NCI-H146 (cell line): Measurements from ENCODE around the gene RHEX.

Experiments used
- DNase-seq: peaks from one replicate; lab custom pipeline; 2025; lab: John Stamatoyannopoulos, UW

RHEX gene

DNA sequence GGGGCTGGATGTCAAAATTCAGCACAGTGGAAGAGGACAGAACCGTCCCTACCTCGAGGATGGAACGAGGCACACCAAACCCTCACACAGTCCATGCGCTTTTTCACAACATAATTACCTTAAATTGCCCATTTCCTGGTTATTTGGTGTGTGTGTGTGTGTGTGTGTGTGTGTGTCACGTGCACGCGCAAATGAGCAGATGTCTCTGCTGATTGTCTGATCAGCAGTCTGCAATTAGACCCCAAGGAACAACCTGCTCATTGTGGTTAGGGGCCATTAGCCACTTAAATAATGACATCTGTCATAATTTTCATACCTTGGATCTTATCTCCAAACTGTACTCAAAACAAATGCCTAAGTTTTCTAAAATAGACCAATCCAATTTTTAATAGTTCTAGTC lies 41.1 kb downstream of the RHEX start:
- DNase-seq, result peak; percentile 94

DNA sequence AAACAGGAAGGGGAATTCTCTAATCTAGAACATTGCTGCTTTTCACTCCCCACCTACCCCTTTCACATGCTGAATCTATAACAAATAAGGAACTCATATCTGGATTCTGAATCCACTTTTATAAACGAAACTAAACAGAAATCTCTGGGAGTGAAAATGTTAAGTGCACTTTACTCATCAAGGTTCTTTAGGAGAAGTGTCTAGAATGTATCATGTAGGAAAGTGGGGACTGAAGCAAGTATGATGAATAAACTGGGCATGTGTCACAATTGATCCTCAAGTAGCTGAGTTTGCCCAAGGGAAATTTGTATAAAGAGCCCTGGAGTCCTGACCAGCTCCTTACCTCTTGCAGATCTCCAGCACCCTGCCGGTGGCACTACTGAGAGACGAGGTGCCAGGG lies 44.4 kb downstream of the RHEX start:
- no peak for DNase-seq

DNA sequence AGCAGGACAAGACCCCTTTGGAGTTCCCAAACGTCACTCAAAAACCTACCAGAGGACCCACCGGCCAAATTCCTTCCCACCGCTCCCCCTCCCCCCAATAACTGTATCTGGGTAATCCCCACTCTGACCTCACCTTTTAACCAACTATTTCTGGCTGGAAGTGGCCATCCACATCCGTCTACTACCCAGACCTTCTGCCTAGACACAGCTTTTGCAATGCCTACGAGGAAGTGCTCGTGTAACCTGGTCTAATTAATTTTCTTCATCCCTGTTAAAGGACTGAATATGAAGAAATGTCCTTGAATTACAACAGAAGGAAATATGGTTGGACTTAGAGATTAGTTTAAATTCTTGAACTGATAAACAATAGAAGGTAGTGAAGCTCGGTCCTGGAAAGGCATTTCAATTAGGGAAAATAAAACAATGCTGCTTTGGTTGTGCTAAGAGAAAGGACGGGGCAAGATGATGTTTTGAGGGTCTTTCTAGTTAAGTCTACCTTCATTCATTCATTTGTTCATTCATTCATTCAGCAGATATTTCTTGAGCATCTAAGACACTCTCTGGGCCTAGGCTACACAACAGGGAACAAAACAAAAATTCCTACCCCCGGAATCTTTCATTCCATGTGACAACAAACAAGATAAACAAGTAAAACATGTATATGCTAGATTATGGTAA lies 45.4 kb downstream of the RHEX start:
- no peak for DNase-seq

DNA sequence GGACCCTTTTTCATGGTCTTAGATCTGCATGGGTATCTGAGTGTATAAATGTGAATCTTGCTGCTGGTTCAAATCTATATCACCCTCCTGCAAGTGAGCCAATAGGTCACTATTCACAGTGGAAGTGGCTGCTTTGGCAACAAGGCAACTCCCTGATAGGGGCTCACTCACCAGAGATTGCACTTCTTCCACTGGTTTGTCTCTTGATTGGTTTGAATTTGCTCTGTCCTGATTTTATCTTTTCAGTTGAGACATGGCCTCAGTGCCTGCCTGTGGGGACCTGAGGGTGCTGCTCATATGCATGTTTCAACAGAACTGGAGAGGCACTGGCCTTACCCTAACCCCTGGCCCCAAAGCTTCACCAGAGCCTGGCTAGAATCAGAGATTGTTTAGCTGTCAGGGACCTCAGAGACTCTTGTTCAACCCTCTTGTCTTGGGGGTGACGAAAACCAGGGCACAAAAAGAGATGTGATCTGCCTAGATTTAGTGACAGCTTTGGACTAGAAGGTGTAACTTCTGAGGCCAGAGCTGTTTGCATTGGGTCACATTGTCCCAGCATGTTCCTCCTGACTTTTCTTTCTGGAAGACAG lies 47.3 kb downstream of the RHEX start:
- DNase-seq, result no peak

DNA sequence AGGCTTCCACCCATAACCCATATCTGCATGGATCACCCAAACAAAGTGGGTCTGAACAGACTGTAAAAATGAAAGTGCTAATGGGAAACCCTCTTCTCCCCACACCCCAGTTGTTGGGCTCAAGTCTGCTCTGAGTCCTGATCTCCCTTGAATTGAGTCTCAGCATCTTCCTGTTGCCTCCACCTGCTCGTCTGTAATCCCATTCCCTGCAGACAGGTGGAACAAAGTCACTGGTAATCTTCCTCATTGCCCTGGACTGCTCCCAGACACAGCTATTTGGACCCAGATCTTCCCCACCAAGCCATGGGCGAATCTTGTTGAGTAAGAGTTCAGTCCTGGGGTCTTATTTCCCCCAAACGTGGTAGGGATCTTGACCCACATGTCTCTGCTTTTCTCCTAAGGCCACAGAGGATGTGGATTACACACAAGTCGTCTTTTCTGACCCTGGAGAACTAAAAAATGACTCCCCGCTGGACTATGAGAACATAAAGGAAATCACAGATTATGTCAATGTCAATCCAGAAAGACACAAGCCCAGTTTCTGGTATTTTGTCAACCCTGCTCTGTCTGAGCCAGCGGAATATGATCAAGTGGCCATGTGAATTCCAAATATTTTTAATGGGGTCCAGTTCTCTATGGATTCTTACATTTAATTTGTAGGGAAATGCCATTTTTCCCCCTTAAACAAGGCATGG lies 48.5 kb downstream of the RHEX start:
- no peak for DNase-seq

DNA sequence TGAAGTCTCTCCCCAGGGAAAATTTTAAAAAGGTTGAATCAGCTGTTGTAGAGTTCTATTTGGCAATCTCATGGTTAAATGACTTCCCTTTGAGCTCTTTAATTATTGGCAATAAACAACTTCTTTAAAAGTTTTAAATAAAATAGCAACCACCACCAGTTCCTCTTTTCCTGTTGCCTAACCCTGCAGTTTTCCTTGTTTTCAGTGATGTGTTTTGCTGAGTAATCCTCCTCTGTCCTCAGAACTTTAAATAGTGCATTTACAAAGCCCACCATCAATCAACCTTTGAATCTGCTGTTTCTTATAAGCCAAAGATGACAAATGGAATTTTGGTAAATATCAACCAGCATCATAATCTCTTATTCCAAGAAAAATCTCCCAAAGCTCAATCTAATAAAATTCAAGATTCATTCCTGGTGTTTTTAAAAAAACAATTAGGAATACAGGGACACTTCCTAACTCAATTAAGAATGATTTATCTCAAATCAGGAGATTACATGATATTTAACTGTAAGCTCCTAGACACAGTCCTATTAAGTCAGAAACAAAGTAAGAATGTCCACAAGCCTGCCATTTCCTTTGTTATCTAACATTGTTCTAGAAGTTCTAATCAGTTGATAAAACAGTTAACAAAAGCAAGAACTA lies 49.4 kb downstream of the RHEX start:
- no peak for DNase-seq

DNA sequence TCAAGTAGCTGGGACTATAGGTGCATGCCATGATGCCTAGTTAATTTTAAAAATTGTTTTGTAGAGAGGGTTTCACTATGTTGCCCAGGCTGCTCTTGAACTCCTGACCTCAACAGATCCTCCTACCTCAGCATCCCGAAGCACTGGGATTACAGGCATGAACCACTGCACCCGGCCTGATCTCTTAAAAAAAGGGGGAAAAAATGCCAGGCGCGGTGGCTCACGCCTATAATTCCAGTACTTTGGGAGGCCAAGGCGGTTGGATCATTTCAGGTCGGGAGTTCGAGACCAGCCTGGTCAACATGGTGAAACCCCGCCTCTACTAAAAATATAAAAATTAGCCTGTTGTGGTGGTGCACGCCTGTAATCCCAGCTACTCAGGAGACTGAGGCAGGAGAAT lies 51.0 kb downstream of the RHEX start:
- DNase-seq, result no peak

DNA sequence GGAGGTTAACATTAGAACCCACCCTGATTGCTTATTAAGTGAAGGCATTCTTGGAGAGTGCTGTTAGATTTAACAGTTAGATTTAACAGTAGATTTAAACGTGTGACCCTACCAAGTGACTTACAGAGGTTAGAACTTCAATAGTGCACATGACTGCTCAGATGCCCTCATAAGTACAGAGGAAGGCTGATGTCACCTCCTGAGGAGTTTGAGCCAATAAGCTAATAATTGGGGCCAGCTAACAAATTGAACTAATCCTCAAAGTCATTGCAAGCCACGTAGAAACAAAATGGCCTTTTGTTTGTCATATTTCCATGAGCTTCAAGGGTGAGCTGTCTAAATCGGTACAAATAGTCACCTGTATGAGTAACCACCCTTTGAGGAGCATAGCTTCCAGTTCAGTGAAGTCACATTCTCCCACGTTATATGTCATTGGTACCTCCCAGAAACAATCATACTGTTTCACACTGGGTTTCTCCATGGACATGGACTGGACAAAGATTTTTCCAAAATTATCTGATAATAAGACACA lies 52.6 kb downstream of the RHEX start:
- no peak for DNase-seq

DNA sequence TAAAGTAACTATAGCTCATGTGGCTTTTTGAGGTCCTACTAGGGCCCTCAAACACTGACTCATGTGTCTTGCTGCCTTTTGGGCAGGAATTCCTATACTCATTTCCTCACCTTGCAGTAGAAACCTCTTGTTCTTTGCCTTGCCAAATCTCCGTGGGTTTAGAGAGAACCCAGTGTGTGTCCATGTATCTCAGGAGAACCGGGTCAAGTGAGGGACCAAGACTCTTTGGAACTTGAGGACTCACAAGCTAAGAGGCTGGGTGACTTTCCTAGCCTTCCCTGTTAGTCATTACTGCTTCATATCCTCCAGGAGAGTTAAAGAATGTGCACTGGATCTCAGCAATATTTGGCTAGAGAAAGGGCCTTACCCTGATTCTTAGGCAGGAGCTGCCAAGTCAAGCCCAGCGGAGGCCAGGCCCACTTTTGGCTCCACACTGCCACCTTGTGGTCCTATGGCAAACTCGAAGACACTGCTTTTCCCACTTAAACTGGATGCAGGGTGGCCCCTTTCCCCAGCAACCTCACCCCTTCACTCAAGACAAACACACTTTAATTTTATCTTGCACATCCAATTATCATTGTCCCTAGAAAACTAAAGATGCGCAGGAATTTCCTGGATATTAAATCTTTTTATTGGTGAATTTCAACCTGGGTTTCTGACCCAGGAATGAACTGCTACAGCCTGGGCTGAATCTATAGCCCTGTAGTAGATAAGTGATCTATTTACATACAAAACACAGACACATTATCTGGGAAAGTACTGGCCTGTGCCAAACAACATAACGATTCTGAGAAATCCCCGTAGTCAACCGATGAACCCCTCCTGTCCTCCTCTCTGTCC lies 53.6 kb downstream of the RHEX start:
- DNase-seq, result peak; percentile 69

DNA sequence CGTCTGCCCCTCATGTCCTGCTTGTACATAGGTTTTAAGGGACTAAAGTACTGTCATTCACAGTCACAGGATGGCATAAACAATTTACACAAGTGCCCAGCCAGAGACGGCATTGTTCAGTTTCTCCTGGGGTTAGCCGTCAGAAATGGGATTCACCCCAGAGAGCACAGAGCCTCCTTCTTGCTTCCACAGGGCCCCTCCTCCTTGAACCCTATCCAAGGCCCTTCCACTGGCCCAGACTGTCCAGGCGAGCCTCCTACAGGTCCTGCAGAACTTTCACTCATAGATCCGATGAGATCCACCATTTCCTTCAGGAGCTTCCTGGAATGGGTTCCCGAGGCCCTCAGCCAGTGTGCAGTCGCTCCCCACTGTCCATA lies 54.2 kb downstream of the RHEX start:
- no peak for DNase-seq

DNA sequence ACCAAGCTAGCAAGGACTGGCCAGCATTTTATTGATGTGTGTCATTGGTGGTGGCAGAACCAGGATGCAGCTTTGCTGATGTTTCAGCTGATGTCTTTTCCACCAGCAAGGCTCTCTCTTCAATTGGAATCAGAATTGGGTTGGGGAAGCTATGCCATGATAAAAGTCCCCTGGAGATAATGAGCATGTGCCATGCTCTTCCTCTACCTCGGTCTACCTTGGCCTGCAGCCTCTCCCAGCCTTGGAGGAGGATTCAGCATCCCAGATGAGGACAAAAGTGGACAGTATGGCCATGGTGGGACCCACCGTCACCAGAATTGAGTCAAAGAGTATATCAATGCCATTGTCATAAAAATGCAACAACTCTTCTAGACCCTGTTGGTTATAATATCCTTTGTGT lies 55.7 kb downstream of the RHEX start:
- no peak for DNase-seq

DNA sequence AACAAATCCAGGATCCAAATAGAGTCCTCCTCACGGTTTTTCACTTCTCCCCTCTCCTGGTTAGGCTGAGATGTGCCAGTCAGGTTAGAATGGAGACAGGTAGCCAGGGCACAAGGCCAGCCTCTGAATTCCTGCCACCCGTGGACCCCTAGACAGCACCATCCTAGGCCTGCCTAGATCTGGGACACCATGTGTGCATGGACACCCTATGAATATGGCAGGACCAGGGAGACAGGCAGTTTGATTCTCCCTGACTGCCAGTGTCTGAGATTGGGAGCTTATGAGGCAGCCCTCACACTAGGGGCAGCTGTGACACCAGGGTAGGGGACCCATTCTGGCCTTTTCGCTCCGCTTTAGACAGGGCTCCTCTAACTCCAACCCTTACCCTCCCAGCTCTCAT lies 56.7 kb downstream of the RHEX start:
- DNase-seq, result no peak

DNA sequence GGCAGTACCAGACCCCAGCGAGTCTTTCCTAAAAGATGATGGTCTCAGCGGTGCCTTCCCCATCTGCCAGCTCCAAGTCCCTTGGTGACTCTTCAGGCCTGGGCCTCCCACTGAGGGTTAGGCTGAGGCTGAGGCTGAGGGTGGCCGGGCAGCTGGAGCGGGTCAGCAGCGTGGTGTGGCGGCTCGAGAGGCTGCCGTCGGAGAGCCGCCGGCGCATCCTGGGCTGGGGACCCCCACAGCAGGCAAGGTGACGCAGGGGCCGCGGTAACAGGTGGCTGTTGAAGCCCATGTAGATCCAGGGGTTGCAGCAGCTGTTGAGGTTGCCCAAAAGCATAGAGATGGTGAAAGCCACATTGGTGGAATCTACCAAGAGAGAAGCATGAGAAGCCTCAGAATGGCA lies 57.2 kb downstream of the RHEX start:
- DNase-seq, result no peak

DNA sequence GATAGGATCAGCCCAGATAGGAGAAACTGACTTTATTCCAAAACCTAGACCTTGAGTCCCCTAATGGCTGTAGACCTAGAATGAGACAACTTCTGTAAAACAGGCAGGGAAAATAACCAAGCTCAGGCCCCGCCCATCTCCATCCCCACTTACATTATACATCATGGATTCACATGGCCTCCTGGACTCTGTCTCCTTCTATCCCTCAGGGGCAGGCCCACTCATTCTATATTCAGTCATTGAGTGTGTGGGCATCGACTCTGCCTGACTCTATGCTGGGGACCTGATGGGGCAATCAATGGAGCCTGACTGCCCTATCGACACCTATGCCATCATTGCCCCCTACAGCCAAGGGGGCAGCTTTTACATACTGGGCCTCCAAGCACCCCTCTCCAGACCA lies 57.8 kb downstream of the RHEX start:
- DNase-seq, result no peak

DNA sequence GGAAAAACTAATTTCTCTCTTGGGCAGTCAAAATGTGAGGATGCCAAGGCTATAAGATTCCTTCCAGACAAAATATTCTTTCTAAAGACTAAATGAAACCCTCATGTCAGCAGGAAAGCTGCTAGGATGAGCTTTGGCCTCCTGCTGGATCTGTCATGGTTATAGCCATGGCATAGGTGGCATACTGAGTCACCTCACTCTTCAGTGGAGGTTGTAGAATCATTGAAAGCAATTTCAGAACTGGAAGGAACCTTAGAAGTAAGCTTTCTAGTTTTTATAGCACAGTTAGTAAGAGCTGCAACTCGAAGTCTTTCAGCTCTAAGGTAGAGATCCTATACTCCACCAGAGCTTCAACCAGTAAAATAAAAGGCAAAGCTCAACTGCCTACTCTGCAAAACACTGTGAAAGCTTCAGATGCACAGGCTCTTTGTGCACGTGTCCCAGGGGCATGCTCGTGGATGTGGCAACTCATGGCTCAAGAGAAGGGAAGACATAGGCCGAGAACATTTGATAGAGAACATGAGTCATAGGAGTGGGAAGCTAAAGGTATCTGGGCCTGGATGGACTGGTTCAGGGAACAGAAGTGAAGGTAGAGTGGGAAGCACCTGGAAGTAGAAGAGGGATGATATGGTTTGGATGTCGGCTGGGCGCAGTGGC lies 58.4 kb downstream of the RHEX start:
- DNase-seq, result no peak

DNA sequence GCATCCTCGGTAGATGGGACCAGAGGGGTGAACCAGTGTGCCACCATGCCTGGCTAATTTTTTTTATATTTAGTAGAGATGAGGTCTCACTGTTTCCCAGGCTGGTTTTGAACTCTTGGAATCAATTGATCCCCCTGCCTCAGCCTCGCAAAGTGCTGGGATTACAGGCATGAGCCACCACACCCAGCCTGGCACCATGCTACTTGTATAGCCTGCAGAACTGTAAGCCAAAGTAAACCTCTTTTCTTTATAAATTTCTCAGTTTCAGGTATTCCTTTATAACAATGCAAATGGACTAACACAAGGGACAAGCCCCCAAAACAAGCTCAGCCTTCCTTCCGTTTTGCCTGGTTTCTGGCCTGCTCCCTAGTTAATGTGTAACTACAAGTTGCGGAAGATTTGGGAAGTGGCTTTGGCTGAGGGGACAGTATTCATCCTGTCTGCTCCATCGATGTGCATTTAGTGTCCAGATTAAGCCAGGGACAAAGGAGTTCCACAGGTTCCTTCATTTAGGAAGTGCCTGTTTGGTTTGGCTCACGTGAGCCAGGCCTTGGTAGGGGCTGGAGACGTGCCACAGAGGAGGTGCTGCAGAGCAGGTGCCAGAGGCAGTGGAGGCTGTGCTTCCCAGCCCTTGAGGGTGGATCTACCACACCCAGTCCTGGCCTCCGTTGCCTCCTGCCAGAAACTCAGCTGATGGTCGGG lies 59.8 kb downstream of the RHEX start:
- no peak for DNase-seq

DNA sequence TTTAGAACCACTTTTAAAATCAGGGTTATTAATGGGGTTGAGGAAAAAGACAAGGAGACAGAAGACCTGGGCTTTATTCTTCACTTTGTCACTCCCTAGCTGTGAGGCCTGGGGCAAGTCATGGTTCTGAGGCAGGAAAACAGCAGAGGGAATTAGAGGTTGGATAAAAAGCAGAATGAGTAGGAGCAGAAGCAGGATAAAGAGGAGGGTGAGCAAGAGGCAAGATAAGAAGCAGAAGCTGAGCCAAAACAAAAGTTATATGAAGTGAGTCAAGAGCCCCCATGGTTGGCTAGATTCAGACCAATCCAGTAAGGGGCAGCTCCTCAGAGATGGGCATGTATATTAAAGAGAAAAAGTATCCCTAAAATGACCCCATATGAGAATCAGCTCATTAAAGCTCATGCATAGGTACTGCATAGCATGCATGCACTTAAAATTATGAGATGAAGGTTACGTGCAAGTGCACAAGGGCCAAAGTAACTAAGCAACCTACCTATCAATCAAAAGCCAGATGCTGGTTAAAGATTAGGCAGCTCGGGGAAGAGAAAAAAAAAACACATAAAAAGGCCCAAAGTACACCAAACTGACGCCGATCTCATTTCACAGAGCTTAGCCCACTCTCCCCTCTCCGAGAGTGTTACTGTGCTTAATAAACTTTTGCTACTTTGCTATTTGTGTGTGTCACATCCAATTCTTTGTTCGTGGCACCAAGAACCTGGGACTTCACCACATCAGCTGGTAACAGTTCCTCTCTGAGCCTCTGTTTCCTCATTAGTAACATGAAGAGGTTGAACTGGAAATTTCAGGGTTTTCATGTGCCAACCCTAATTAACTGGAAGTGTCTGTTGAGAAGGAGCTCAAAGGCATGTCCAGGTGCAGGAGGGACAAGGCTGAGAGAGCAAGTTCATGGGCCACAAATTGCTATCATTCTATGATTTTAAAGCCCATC lies 62.0 kb downstream of the RHEX start:
- DNase-seq, result no peak

DNA sequence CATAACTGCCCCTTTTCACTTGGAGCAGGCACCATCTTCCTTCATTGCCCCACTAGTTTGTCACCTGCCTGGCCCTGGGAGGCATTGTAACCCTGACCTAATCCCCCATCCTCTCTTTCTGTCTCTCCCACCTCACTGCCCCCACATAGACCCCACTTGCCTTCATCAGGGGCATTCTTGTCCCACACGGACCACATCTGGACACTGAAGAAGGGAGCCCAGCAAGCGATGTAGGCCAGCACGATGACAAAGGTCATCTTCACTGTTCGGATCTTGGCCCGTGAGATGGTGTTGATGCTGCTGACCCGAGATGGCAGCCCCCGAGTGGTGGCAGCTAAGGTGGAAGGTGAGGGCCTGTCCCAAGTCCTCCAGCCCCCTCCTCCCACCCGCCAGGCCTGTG lies 62.8 kb downstream of the RHEX start:
- DNase-seq, result no peak

DNA sequence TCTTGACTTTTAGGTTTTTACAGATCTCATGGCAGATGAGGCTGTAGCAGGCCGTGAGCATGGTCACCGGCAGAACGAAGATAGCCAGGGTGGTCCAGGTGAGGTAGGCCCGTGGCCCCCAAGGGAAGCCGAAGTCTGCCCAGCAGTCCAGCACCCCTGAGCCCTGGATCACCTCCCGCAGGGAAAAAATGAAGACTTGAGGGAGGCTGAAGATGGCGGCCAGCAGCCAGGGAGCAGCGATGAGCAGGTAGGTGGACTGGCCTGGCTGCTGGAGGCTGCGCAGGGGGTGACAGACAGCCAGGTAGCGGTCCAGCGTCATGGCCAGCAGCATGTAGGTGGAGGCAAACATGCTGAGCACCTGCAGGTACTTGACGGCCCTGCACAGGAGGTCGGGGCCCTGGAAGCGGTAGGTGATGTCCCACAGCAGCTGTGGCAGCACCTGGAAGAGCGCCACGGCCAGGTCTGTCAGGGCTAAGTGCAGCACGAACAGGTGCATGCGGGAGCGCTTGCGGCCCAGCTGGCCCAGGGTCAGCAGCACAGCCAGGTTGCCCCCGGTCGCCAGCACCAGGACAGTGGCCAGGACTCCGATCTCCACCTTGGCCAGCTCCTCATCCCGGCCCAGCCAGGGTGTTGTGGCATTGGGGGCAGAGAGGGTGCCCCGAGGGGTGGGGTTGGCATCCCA lies 63.4 kb downstream of the RHEX start:
- DNase-seq, result peak; percentile 74
